PC-9 (cell line): Measurements from ENCODE around the gene ADRB1. TPM values are rescaled to one million over a fixed set of nuclear protein-coding genes. Genes with fewer than 3 reads are reported as not detected.

Source experiments
- BruUV-seq: library from RNA; stranded (reverse); fragments of 400-500 nt; replicated peaks from 2 replicates; lab custom pipeline; 2021; lab: Mats Ljungman, UMichigan
- CTCF ChIA-PET: fragments of 300-600 bp; sonication (Branson Sonifier 250); formaldehyde crosslinking; loops from one replicate; lab custom pipeline; 2022; ENCODE audit warnings: antibody characterized with exemption; lab: Charles Lee
- POLR2A ChIA-PET: fragments of 300-600 bp; sonication (Branson Sonifier 250); formaldehyde crosslinking; loops from one replicate; lab custom pipeline; 2022; ENCODE audit warnings: antibody characterized with exemption; ENCODE audit not compliant: unreplicated experiment; lab: Charles Lee
- DNase-seq, 2 experiments: peaks; one replicate each; pipeline versions ENCODE4 v3.0.0 to v3.0.0-alpha.2; 2015 to 2022; ENCODE audit warnings: mixed read lengths in 1 of 2
- H2AFZ ChIP-seq: fragments of 200-600 bp; sonication (generic); 2 replicates; pipeline ENCODE4 v1.8.1; 2017; ENCODE audit warnings: antibody characterized with exemption
- H3F3A ChIP-seq: fragments of 200-600 bp; sonication (generic); 2 replicates; pipeline ENCODE4 v1.8.1; 2017; ENCODE audit warnings: antibody characterized with exemption, mild to moderate bottlenecking, low read depth; ENCODE audit not compliant: insufficient read depth
- H3K27ac ChIP-seq: fragments of 200-600 bp; sonication (generic); 2 replicates; pipeline ENCODE4 v1.6.1; 2016; ENCODE audit warnings: mixed run types
- H3K27me3 ChIP-seq: fragments of 200-600 bp; sonication (generic); 2 replicates; pipeline ENCODE4 v1.6.1; 2016; ENCODE audit warnings: low read depth, mixed run types; ENCODE audit not compliant: insufficient read depth
- H3K36me3 ChIP-seq: fragments of 200-600 bp; sonication (generic); 2 replicates; pipeline ENCODE4 v1.6.1; 2016; ENCODE audit warnings: low read depth, mixed run types
- H3K4me1 ChIP-seq: fragments of 200-600 bp; sonication (generic); replicated peaks from 2 replicates; pipeline ENCODE4 v1.6.1; 2016; ENCODE audit warnings: mixed run types; ENCODE audit not compliant: insufficient read depth
- H3K4me2 ChIP-seq: fragments of 200-600 bp; sonication (generic); 2 replicates; pipeline ENCODE4 v1.6.1; 2017; ENCODE audit warnings: mixed run types
- H3K4me3 ChIP-seq: fragments of 200-600 bp; sonication (generic); 2 replicates; pipeline ENCODE4 v1.6.1; 2016; ENCODE audit warnings: mixed run types
- H3K79me2 ChIP-seq: fragments of 200-600 bp; sonication (generic); 2 replicates; pipeline ENCODE4 v1.6.1; 2017; ENCODE audit warnings: low read depth, mixed run types
- H3K9me2 ChIP-seq: fragments of 200-600 bp; sonication (generic); 2 replicates; pipeline ENCODE4 v1.8.1; 2017; ENCODE audit warnings: mild to moderate bottlenecking; ENCODE audit not compliant: insufficient read depth
- H3K9me3 ChIP-seq: fragments of 200-600 bp; sonication (generic); 2 replicates; pipeline ENCODE4 v1.8.1; 2016; ENCODE audit warnings: low read depth; ENCODE audit not compliant: insufficient read depth
- H4K20me1 ChIP-seq: fragments of 200-600 bp; sonication (generic); 2 replicates; pipeline ENCODE4 v1.8.1; 2017; ENCODE audit not compliant: insufficient read depth
- CTCF ChIP-seq: fragments of 200-600 bp; sonication (generic); conservative IDR thresholded peaks from 2 replicates; pipeline ENCODE4 v1.6.1; 2017; ENCODE audit warnings: mixed run types, antibody characterized with exemption, mild to moderate bottlenecking, moderate library complexity
- EZH2 ChIP-seq: fragments of 200-600 bp; sonication (generic); IDR thresholded peaks from 2 replicates; pipeline ENCODE4 v1.8.0; 2017; ENCODE audit warnings: antibody characterized with exemption, low read depth
- intact Hi-C: fragments of 100-400 bp; cut with micrococcal nuclease; formaldehyde crosslinking; loops from one replicate; pipeline ENCODE4 v1.10.0; 2022; ENCODE audit not compliant: unreplicated experiment
- total RNA-seq: library from RNA; stranded (reverse); gene quantifications from 2 replicates; pipeline ENCODE4 v1.2.3, GENCODE V29; 2021

The ADRB1 gene
- total RNA-seq, 1 experiment from 2014 or later = 0.48 TPM

DNA sequence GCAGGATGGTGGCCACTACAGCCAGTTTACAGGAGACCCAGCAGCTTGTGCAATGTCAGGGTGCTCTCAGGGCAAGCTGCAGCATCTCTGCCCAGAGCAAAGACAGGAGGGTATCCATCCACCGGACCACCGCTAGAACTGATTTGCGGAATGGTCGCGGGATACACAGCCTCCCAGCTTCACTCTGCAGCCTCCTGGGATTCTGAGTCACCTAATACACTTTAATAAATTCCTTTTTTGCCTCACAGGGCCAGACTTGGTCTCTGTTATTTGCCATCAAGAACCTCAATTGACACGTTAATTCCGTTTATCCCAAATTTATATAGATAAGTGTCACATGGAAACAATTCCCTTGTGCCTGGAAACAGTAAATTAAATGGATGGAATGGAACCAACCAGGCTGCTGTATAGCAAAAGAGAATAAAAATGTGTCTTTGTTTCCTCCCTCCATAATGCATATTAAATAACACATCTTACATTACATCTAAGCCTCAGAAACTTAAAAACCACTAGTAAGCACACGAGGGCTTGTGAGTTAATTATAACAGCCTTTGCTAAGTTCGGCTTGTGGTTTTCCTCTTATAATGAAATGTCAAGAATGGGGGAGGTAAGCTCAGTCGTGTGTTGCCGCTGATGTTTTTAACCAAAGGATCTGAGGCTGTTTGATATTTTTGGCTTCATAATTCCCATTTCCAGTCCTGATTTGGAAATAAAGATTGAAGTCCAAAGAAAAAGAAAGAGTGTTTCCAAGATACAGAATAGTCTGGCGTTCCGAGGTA lies 52.1 kb downstream of the ADRB1 start:
- CTCF ChIA-PET = interaction anchor here (0.6 kb wide), 1 partner anchor 390 kb away, joined by 3 read pairs; no protein-coding TSS in a partner anchor

More for the DNA sequence above, 52.1 kb downstream of the ADRB1 start:
- no peak for DNase-seq
- Histone ChIP-seq H3K27ac (no peak overlapping the region), H3K27me3 (peaks cover 5% of the 10 kb centered on the region; the same call in 1 of the 2 replicates), H3K79me2 (no peaks in the 10 kb centered on the region), H3K9me2 (no peaks in the 10 kb centered on the region), H3K4me1 (no peaks in the 10 kb centered on the region), H3K36me3 (no peaks in the 10 kb centered on the region), H3K4me2 (no peak overlapping the region), H3K4me3 (no peak overlapping the region), H4K20me1 (no peaks in the 10 kb centered on the region), H2AFZ (no peak overlapping the region), H3K9me3 (no peaks in the 10 kb centered on the region), H3F3A (no peaks in the 10 kb centered on the region)
- POLR2A ChIA-PET = no interaction called here
- intact Hi-C loops = no loop called here
- no peak for TF ChIP-seq EZH2
- TF ChIP-seq CTCF = no peak
- BruUV-seq = no TSS peak

Other genes with a start within 250 kb of the ADRB1 start
- 6.1 and 7.7 TPM in 2 replicates for gene DCLRE1A, start 189.8 kb upstream of the ADRB1 start, total RNA-seq
- gene NHLRC2, start 189.2 kb upstream of the ADRB1 start, total RNA-seq = 22.5 and 22.8 TPM in 2 replicates
- 14.3 and 15.6 TPM in 2 replicates for gene CCDC186, start 130.3 kb downstream of the ADRB1 start, total RNA-seq
- not detected in 2 replicates for gene TDRD1, start 135.5 kb downstream of the ADRB1 start, total RNA-seq
- 0.48 and 1.2 TPM in 2 replicates for gene VWA2, start 195.4 kb downstream of the ADRB1 start, total RNA-seq